Nephron progenitor cell (in vitro differentiated cells): ENCODE measurements around the gene IL21R.

Experiments
- DNase-seq: peaks from one replicate; pipeline ENCODE4 v3.0.0; 2021
- H3K27ac Mint-ChIP-seq: 2 replicates; pipeline ENCODE4 v1.8.0; 2021; ENCODE audit warnings: mild to moderate bottlenecking, moderate library complexity, mixed read lengths
- H3K27me3 Mint-ChIP-seq: 2 replicates; pipeline ENCODE4 v1.8.0; 2021; ENCODE audit warnings: mild to moderate bottlenecking, low read depth, mixed read lengths; ENCODE audit not compliant: poor library complexity
- H3K36me3 Mint-ChIP-seq: 2 replicates; pipeline ENCODE4 v1.8.0; 2021; ENCODE audit warnings: low read depth, mixed read lengths
- H3K4me1 Mint-ChIP-seq: 2 replicates; pipeline ENCODE4 v1.8.0; 2021; ENCODE audit warnings: mixed read lengths
- H3K4me3 Mint-ChIP-seq: 2 replicates; pipeline ENCODE4 v1.8.0; 2021; ENCODE audit warnings: mild to moderate bottlenecking, moderate library complexity, mixed read lengths
- H3K9me3 Mint-ChIP-seq: 2 replicates; pipeline ENCODE4 v1.8.0; 2021; ENCODE audit warnings: mild to moderate bottlenecking, moderate library complexity, mixed read lengths
- TF ChIP-seq, protein P1 (sequence below): fragments of 200-600 bp; sonication (generic); IDR thresholded peaks from 2 replicates; pipeline ENCODE4 v1.5.0; 2021; ENCODE audit warnings: antibody characterized with exemption

The IL21R gene

DNA sequence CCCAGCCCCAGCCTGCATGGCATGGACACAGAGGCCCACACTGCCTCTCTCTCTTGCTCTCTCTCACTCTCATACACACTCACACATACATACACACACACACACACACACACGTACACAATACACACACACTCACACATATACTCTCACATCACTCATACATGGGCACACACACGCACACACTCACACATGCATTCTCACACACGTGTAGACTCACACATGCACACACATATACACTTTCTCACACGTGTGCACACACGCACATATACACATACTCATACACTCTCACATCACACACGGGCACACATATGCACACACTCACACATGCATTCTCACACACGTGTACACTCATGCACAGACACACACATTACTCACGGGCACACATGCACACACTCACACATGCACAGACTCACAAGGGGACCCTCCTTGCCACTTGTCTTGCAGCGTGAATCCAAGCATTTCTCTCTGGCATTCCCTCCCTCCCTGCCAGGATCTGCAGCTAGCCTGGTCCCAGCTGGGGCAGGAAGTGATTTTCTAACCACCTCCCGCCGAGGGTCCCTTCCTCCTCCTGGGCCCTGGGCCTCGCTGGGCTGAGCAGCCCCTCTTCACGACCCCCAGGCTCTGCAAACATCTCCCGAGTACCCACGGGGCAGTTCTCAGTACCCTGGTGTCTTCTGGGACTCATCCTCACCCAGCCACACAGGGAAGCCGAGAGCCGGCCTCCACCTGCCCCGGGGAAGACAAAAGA, 37.5 kb downstream of the IL21R start:
- Mint-ChIP-seq H3K4me1 (peaks cover 6% of the 10 kb centered on the region), H3K9me3 (peaks cover 5% of the 10 kb centered on the region), H3K36me3 (no peaks in the 10 kb centered on the region), H3K27ac (peak overlapping the region; percentile 0), H3K27me3 (no peaks in the 10 kb centered on the region), H3K4me3 (no peak overlapping the region)
- DNase-seq: no peak
- TF ChIP-seq, protein P1, sequence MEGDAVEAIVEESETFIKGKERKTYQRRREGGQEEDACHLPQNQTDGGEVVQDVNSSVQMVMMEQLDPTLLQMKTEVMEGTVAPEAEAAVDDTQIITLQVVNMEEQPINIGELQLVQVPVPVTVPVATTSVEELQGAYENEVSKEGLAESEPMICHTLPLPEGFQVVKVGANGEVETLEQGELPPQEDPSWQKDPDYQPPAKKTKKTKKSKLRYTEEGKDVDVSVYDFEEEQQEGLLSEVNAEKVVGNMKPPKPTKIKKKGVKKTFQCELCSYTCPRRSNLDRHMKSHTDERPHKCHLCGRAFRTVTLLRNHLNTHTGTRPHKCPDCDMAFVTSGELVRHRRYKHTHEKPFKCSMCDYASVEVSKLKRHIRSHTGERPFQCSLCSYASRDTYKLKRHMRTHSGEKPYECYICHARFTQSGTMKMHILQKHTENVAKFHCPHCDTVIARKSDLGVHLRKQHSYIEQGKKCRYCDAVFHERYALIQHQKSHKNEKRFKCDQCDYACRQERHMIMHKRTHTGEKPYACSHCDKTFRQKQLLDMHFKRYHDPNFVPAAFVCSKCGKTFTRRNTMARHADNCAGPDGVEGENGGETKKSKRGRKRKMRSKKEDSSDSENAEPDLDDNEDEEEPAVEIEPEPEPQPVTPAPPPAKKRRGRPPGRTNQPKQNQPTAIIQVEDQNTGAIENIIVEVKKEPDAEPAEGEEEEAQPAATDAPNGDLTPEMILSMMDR: no peak

DNA sequence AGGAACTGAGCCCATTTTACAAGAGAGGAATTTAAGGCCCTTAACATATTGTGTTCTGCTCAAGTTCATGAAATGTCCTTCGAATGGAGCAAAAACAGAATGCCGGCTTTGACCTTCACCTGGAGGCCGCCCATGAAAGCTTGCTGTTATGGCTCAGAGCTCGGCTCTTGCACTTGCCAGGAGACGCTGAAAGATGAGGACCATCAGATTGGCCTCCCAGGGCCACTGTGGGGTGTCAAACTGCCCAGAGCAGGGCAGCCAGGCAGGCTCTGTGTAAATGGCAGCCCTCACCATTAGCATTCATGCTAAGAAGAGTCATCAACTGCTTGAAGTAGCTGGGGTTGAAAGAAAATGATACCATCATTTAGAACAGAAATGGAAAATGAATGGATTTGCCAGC, 39.3 kb downstream of the IL21R start:
- no peak overlapping the region for H3K4me3 Mint-ChIP-seq
- TF ChIP-seq, protein P1: no peak
- H3K27me3 Mint-ChIP-seq: no peaks in the 10 kb centered on the region
- H3K4me1 Mint-ChIP-seq: peaks cover 6% of the 10 kb centered on the region
- H3K27ac Mint-ChIP-seq: no peak overlapping the region
- H3K9me3 Mint-ChIP-seq: peaks cover 19% of the 10 kb centered on the region
- H3K36me3 Mint-ChIP-seq: no peaks in the 10 kb centered on the region
- no peak for DNase-seq

DNA sequence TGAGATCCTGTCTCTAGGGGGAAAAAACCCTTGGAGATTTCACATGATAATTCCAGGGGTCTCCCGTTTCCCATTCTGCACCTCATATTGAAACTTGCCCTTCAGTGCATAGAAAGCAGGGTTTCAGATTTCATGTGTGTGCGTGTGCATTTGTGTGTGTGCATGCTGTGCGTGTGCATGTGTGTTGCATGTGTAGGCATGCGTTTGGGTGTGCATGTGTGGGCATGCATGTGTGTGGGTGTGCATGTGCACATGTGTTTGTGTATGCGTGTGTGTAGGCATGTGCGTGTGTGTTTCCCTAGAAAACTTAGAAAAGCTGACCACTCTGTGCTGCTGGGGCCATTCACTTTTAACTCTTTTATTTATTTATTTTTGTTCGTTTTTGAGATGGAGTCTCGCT, 40.0 kb downstream of the IL21R start:
- no peak overlapping the region for H3K4me3 Mint-ChIP-seq
- DNase-seq: no peak

DNA sequence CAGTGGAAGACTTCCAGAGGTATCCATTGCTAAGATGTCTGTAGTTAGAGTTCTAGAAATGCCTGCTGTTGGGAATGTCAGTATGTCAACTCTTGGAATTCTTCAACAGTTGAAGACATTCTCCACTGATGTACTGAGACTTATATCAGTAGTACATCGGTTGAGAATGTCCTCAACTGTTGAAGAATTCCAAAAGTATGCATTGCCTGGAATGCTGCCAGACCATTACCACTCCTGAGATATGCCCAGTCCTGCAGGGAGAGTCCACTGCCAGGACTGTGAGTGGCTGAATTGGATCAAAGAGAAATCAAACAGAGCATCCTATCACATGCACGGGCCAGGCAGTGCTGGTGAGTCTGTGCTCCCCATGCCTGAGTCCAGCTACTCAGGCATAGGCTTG, 42.0 kb downstream of the IL21R start:
- no peak for DNase-seq
- TF ChIP-seq, protein P1: no peak
- Mint-ChIP-seq H3K9me3 (peaks cover 33% of the 10 kb centered on the region), H3K27me3 (no peaks in the 10 kb centered on the region), H3K4me1 (peaks cover 6% of the 10 kb centered on the region), H3K27ac (no peak overlapping the region), H3K4me3 (no peak overlapping the region), H3K36me3 (no peaks in the 10 kb centered on the region)

More for the DNA sequence above, 40.0 kb downstream of the IL21R start:
- Mint-ChIP-seq H3K9me3 (peaks cover 23% of the 10 kb centered on the region), H3K27ac (no peak overlapping the region), H3K36me3 (no peaks in the 10 kb centered on the region), H3K4me1 (peaks cover 6% of the 10 kb centered on the region), H3K27me3 (no peaks in the 10 kb centered on the region)
- TF ChIP-seq, protein P1: no peak

DNA sequence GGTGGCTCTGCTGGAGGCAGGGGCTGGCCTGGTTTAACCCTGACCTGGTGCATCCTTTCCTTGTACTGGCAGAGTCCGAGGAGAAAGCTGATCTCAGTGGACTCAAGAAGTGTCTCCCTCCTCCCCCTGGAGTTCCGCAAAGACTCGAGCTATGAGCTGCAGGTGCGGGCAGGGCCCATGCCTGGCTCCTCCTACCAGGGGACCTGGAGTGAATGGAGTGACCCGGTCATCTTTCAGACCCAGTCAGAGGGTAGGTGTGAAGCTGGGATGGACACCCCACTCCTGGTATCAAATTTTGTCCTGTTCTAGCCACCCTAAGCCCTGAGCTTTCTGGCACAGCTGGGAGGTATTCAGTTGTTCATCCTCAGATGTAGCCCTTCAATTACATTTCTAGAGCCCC, 42.5 kb downstream of the IL21R start:
- H3K9me3 Mint-ChIP-seq: peaks cover 33% of the 10 kb centered on the region
- peaks cover 4% of the 10 kb centered on the region for H3K4me1 Mint-ChIP-seq
- H3K4me3 Mint-ChIP-seq: no peak overlapping the region
- H3K27ac Mint-ChIP-seq: no peak overlapping the region
- DNase-seq: no peak
- H3K27me3 Mint-ChIP-seq: no peaks in the 10 kb centered on the region
- H3K36me3 Mint-ChIP-seq: no peaks in the 10 kb centered on the region
- TF ChIP-seq, protein P1: no peak
